K562 (cell line): ENCODE measurements around the gene ATP6V0E1. TPM values are rescaled to one million over a fixed set of nuclear protein-coding genes. Genes with fewer than 3 reads are reported as not detected.

Experiments
- CBFA2T2 ChIP-seq: fragments of 450-650 bp; conservative IDR thresholded peaks from 2 replicates; pipeline ENCODE4 v1.6.1; 2017; ENCODE audit warnings: mild to moderate bottlenecking
- CBX2 ChIP-seq: fragments of 200-600 bp; sonication (generic); IDR thresholded peaks from one replicate; pipeline ENCODE4 v1.6.1; 2012; ENCODE audit warnings: mild to moderate bottlenecking, low read length, inconsistent platforms; ENCODE audit not compliant: insufficient read depth, poor library complexity, severe bottlenecking
- FOXK2 ChIP-seq, 2 experiments: fragments of 450-650 bp; IDR thresholded peaks in 1 of 2; conservative IDR thresholded peaks in 1 of 2; 2 replicates each; pipeline ENCODE4 v1.6.1; 2016; ENCODE audit warnings: low read depth in 2 of 2, mild to moderate bottlenecking in 1 of 2
- FOXP1 ChIP-seq: sonication (generic); formaldehyde crosslinking; IDR thresholded peaks from 2 replicates; pipeline ENCODE4 v1.8.0; 2022; ENCODE audit warnings: mild to moderate bottlenecking, missing genetic modification reagents
- GMEB1 ChIP-seq: fragments of 250-450 bp; sonication (Bioruptor Pico); IDR thresholded peaks from 2 replicates; pipeline ENCODE4 v1.4.0; 2020; ENCODE audit warnings: mild to moderate bottlenecking
- KLF16 ChIP-seq: IDR thresholded peaks from 2 replicates; pipeline ENCODE4 v1.6.1; 2016; ENCODE audit warnings: antibody characterized with exemption
- RAD51 ChIP-seq: fragments of 450-650 bp; IDR thresholded peaks from 2 replicates; pipeline ENCODE4 v1.7.1; 2016; ENCODE audit warnings: low read depth, mild to moderate bottlenecking, borderline replicate concordance
- SMAD3 ChIP-seq: fragments of 450-650 bp; formaldehyde crosslinking; conservative IDR thresholded peaks from 2 replicates; pipeline ENCODE4 v1.4.0; 2020; ENCODE audit warnings: mild to moderate bottlenecking
- SRSF1 ChIP-seq: fragments of 200-400 bp; formaldehyde crosslinking; IDR thresholded peaks from 2 replicates; pipeline ENCODE4 v1.6.1; 2017; ENCODE audit warnings: mild to moderate bottlenecking, low read depth, low read length, moderate library complexity
- XRCC3 ChIP-seq: fragments of 450-650 bp; IDR thresholded peaks from 2 replicates; pipeline ENCODE4 v1.6.1; 2017; ENCODE audit warnings: mild to moderate bottlenecking, moderate library complexity
- ZKSCAN3 ChIP-seq: fragments of 250-450 bp; sonication (Bioruptor Pico); IDR thresholded peaks from 2 replicates; pipeline ENCODE4 v1.4.0; 2020
- ZKSCAN8 ChIP-seq: fragments of 200-800 bp; sonication (Bioruptor generic); IDR thresholded peaks from 2 replicates; pipeline ENCODE4 v1.6.1; 2016; ENCODE audit warnings: missing genetic modification characterization, missing compliant biosample characterization
- ZNF133 ChIP-seq: fragments of 250-450 bp; sonication (Bioruptor Pico); IDR thresholded peaks from 2 replicates; pipeline ENCODE4 v1.4.0; 2020; ENCODE audit warnings: mild to moderate bottlenecking
- ZNF174 ChIP-seq: fragments of 250-450 bp; sonication (Bioruptor Pico); IDR thresholded peaks from 2 replicates; pipeline ENCODE4 v1.4.0; 2020; ENCODE audit warnings: mild to moderate bottlenecking
- ZNF184 ChIP-seq: sonication (generic); formaldehyde crosslinking; IDR thresholded peaks from 2 replicates; pipeline ENCODE4 v1.5.0; 2020; ENCODE audit warnings: missing genetic modification reagents
- ZNF75A ChIP-seq: fragments of 450-650 bp; formaldehyde crosslinking; IDR thresholded peaks from 2 replicates; pipeline ENCODE4 v1.4.0; 2020; ENCODE audit warnings: mild to moderate bottlenecking
- polyA plus RNA-seq, 8 experiments: library from polyadenylated mRNA; depleted of rRNA in 4 of 8; stranded (reverse) in 5 of 8; unstranded in 3 of 8; fragments of >200 nt; fragmentation: Nextera tagmentation in 2 of 8; fragmentation: Illumina TruSeq in 1 of 8; extraction: Ambion mirVana in 2 of 8; extraction: Trizol in 1 of 8; gene quantifications; 2 replicates each; pipeline versions ENCODE4 v1.2.1 to v1.2.3, GENCODE V29; 2011 to 2014; ENCODE audit warnings: inconsistent platforms in 1 of 8, missing spikeins in 1 of 8
- total RNA-seq, 7 experiments: library from RNA; depleted of rRNA in 6 of 7; stranded (reverse); fragments of >200 nt in 6 of 7; fragmentation: Illumina TruSeq in 2 of 7; extraction: Trizol in 2 of 7; gene quantifications; 2 replicates each; pipeline versions ENCODE4 v1.2.1 to v1.2.3, GENCODE V29; 2011 to 2021; ENCODE audit warnings: low replicate concordance in 1 of 7
- TF ChIP-seq, protein P1 (sequence below): sonication (generic); formaldehyde crosslinking; IDR thresholded peaks from 2 replicates; pipeline ENCODE4 v1.8.0; 2022; ENCODE audit warnings: mild to moderate bottlenecking, missing genetic modification reagents
- TF ChIP-seq, protein P2 (sequence below): IDR thresholded peaks from 3 replicates; pipeline ENCODE4 v1.6.1; 2011; ENCODE audit warnings: borderline replicate concordance, mild to moderate bottlenecking, moderate library complexity; ENCODE audit not compliant: insufficient read length; ENCODE audit errors: extremely low read depth

The ATP6V0E1 gene
- total and polyA plus RNA-seq, 9 of the 15 experiments (the other 6 are each of a cell fraction or from before 2014, with no cell fraction given) = 63.8 to 395 (median 112) TPM

DNA sequence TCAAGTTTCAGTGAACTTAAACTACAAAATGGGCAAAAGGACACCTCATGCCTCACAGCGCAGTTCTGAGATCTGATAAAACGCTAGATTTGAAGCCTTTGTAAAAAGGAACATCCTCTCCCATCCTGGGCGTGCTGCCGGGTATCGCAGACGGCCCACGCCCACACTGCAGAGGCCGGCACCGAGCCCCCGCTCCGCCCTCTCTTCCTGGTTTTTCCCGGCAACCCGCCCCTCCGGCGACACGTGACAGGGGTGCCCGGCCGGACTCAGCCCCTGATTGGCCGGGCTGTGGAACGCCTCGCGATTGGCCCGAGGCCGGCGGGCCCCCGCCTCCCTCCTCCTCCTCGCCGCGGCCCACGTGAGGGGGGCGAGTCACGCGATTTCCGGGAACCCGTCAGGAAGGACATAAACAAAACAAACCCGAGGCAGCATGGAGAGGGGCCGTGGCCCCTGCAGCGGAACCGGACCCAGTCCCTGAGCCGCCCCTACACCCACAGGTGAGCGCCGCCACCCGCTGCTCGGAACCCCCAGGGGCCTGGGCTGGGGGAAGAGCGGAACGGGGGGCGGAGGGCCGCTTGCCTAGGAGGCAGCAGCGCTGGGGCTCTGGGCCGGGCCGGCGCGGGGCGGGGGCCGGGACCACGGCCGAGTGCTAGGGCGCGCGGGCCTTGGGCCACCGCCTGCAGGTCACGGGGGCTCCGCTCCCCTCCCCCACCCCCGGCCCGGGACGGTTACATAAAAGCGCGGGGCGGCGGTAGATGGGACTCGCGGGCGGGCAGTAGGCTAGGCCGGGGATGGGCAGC lies 72.6 kb downstream of the ATP6V0E1 start, which contains the start of gene CREBRF (continued):
- TF ChIP-seq ZNF133 (CRISPR knock-in tag) = no peak
- no peak for TF ChIP-seq ZNF75A (CRISPR knock-in tag)
- no peak for TF ChIP-seq CBX2
- TF ChIP-seq KLF16 = 0 out of 2 replicates have a peak, but pooled peaks have one; percentile 6
- no peak for TF ChIP-seq ZNF174 (CRISPR knock-in tag)
- TF ChIP-seq XRCC3 = no peak
- no peak for TF ChIP-seq SRSF1
- 0 out of 2 replicates have a peak, but pooled peaks have one; percentile 0 for TF ChIP-seq SMAD3
- peak; percentile 93 to 94 for TF ChIP-seq FOXK2 (conservative IDR thresholded peaks at IDR 0.05 in 1 of 2, IDR thresholded peaks at IDR 0.05 in 1 of 2; ENCODE audit: low read depth in 2 of 2)
- peak; percentile 99 for TF ChIP-seq RAD51
- TF ChIP-seq ZKSCAN8 (CRISPR knock-in tag) = no peak
- peak; percentile 38; the same call in 1 of the 2 replicates for TF ChIP-seq FOXP1 (CRISPR knock-in tag)
- TF ChIP-seq ZKSCAN3 (CRISPR knock-in tag) = no peak
- TF ChIP-seq, protein P1, sequence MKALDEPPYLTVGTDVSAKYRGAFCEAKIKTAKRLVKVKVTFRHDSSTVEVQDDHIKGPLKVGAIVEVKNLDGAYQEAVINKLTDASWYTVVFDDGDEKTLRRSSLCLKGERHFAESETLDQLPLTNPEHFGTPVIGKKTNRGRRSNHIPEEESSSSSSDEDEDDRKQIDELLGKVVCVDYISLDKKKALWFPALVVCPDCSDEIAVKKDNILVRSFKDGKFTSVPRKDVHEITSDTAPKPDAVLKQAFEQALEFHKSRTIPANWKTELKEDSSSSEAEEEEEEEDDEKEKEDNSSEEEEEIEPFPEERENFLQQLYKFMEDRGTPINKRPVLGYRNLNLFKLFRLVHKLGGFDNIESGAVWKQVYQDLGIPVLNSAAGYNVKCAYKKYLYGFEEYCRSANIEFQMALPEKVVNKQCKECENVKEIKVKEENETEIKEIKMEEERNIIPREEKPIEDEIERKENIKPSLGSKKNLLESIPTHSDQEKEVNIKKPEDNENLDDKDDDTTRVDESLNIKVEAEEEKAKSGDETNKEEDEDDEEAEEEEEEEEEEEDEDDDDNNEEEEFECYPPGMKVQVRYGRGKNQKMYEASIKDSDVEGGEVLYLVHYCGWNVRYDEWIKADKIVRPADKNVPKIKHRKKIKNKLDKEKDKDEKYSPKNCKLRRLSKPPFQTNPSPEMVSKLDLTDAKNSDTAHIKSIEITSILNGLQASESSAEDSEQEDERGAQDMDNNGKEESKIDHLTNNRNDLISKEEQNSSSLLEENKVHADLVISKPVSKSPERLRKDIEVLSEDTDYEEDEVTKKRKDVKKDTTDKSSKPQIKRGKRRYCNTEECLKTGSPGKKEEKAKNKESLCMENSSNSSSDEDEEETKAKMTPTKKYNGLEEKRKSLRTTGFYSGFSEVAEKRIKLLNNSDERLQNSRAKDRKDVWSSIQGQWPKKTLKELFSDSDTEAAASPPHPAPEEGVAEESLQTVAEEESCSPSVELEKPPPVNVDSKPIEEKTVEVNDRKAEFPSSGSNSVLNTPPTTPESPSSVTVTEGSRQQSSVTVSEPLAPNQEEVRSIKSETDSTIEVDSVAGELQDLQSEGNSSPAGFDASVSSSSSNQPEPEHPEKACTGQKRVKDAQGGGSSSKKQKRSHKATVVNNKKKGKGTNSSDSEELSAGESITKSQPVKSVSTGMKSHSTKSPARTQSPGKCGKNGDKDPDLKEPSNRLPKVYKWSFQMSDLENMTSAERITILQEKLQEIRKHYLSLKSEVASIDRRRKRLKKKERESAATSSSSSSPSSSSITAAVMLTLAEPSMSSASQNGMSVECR (CRISPR knock-in tag) = peak; percentile 82
- TF ChIP-seq ZNF184 (CRISPR knock-in tag) = no peak
- 0 out of 2 replicates have a peak, but pooled peaks have one; percentile 25 for TF ChIP-seq GMEB1 (CRISPR knock-in tag)
- TF ChIP-seq, protein P2, sequence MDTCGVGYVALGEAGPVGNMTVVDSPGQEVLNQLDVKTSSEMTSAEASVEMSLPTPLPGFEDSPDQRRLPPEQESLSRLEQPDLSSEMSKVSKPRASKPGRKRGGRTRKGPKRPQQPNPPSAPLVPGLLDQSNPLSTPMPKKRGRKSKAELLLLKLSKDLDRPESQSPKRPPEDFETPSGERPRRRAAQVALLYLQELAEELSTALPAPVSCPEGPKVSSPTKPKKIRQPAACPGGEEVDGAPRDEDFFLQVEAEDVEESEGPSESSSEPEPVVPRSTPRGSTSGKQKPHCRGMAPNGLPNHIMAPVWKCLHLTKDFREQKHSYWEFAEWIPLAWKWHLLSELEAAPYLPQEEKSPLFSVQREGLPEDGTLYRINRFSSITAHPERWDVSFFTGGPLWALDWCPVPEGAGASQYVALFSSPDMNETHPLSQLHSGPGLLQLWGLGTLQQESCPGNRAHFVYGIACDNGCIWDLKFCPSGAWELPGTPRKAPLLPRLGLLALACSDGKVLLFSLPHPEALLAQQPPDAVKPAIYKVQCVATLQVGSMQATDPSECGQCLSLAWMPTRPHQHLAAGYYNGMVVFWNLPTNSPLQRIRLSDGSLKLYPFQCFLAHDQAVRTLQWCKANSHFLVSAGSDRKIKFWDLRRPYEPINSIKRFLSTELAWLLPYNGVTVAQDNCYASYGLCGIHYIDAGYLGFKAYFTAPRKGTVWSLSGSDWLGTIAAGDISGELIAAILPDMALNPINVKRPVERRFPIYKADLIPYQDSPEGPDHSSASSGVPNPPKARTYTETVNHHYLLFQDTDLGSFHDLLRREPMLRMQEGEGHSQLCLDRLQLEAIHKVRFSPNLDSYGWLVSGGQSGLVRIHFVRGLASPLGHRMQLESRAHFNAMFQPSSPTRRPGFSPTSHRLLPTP = no peak
- TF ChIP-seq CBFA2T2 = peak; percentile 89
